Stimulated activated CD8-positive, alpha-beta memory T cell treated with anti-CD3 and anti-CD28 coated beads, Interleukin-15, amount 100 ng/mL, for 1 hour (primary cell): ENCODE results near the gene FLG2.

Experiments used
- DNase-seq: peaks from one replicate; pipeline ENCODE4 v3.0.0-alpha.2; 2020; ENCODE audit warnings: low read depth

Gene FLG2

GRCh38 chr1:152359906-152360305 is at the start of gene FLG2:
TSS of gene FLG2 (minus strand) at chr1:152360006. CDS start at chr1:152358884, 1,122 bp downstream.
- no peak for DNase-seq

GRCh38 chr1:152408664-152409063 is 48.9 kb upstream of the FLG2 start:
- no peak for DNase-seq

GRCh38 chr1:152398812-152399698 is 39.2 kb upstream of the FLG2 start:
- no peak for DNase-seq

GRCh38 chr1:152397474-152397873 is 37.7 kb upstream of the FLG2 start:
- DNase-seq: no peak

GRCh38 chr1:152394151-152394550 is 34.3 kb upstream of the FLG2 start:
- DNase-seq: no peak

- DNase-seq: no peak
Measured at GRCh38 chr1:152392909-152393308, 33.1 kb upstream of the FLG2 start.

GRCh38 chr1:152388889-152389288 is 29.1 kb upstream of the FLG2 start:
- DNase-seq: no peak

GRCh38 chr1:152386940-152387339 is 27.1 kb upstream of the FLG2 start:
- DNase-seq: no peak

GRCh38 chr1:152380932-152381331 is 21.1 kb upstream of the FLG2 start:
- no peak for DNase-seq

- DNase-seq: no peak
Measured at GRCh38 chr1:152374451-152374850, 14.6 kb upstream of the FLG2 start.

- no peak for DNase-seq
Measured at GRCh38 chr1:152372672-152373071, 12.9 kb upstream of the FLG2 start.

- no peak for DNase-seq
Measured at GRCh38 chr1:152367436-152367835, 7.6 kb upstream of the FLG2 start.

- no peak for DNase-seq
Measured at GRCh38 chr1:152356736-152357135, 3.1 kb downstream of the FLG2 start.

- DNase-seq: no peak
Measured at GRCh38 chr1:152349611-152350010, 10.2 kb downstream of the FLG2 start.

- DNase-seq: no peak
Measured at GRCh38 chr1:152348447-152348846, 11.4 kb downstream of the FLG2 start.

GRCh38 chr1:152347116-152347728 is 12.6 kb downstream of the FLG2 start:
- DNase-seq: peak; percentile 25

- no peak for DNase-seq
Measured at GRCh38 chr1:152344438-152344837, 15.4 kb downstream of the FLG2 start.

- no peak for DNase-seq
Measured at GRCh38 chr1:152343006-152343405, 16.8 kb downstream of the FLG2 start.

GRCh38 chr1:152335399-152335798 is 24.4 kb downstream of the FLG2 start:
- no peak for DNase-seq

GRCh38 chr1:152328801-152329391 is 30.9 kb downstream of the FLG2 start:
- DNase-seq: no peak

- DNase-seq: no peak
Measured at GRCh38 chr1:152325111-152325510, 34.7 kb downstream of the FLG2 start, which contains the start of gene FLG. TSS of gene FLG (minus strand) at chr1:152325239. CDS start at chr1:152315456, 9,783 bp downstream.

- no peak for DNase-seq
Measured at GRCh38 chr1:152313970-152314369, 45.8 kb downstream of the FLG2 start.

- no peak for DNase-seq
Measured at GRCh38 chr1:152313319-152313801, 46.4 kb downstream of the FLG2 start.
